Urinary bladder (tissue), 4 donors: ENCODE results near the gene KLK13. TPM values are rescaled to one million over a fixed set of nuclear protein-coding genes. Genes with fewer than 3 reads are reported as not detected.

Experiments
- DNase-seq: peaks from one replicate; pipeline ENCODE4 v3.0.0-alpha.2; 2015; ENCODE audit errors: extremely low spot score
- H3K27ac ChIP-seq: one replicate; pipeline ENCODE4 v1.5.1; 2013; ENCODE audit warnings: low read depth, mild to moderate bottlenecking, moderate library complexity
- H3K36me3 ChIP-seq: one replicate; pipeline ENCODE4 v1.6.1; 2013; ENCODE audit warnings: mild to moderate bottlenecking, moderate library complexity; ENCODE audit not compliant: insufficient read depth
- H3K4me1 ChIP-seq: one replicate; pipeline ENCODE4 v1.6.1; 2013; ENCODE audit warnings: mild to moderate bottlenecking, moderate library complexity; ENCODE audit not compliant: insufficient read depth
- H3K4me3 ChIP-seq: one replicate; pipeline ENCODE4 v1.5.1; 2013; ENCODE audit warnings: low read depth, low read length
- WGBS: extraction: QIAGEN DNeasy Blood & Tissue Kit; methylation state at CpG from one replicate; pipeline ENCODE4 v1.1.7; 2013; 5-methylcytosine and 5-hydroxymethylcytosine counted together
- polyA plus RNA-seq: library from polyadenylated mRNA; stranded (reverse); fragments of 200-250 nt; gene quantifications from one replicate; pipeline ENCODE4 v1.2.3, GENCODE V29; 2013
- total RNA-seq: library from RNA; depleted of rRNA; stranded (reverse); fragments of >200 nt; gene quantifications from one replicate; pipeline ENCODE4 v1.2.3, GENCODE V29; 2014
- donor health status: healthy with polysubstance abuse.
- donor health status: healthy.

Gene KLK13
- total and polyA plus RNA-seq, 2 donors = 0.20 TPM; not detected in 1

DNA sequence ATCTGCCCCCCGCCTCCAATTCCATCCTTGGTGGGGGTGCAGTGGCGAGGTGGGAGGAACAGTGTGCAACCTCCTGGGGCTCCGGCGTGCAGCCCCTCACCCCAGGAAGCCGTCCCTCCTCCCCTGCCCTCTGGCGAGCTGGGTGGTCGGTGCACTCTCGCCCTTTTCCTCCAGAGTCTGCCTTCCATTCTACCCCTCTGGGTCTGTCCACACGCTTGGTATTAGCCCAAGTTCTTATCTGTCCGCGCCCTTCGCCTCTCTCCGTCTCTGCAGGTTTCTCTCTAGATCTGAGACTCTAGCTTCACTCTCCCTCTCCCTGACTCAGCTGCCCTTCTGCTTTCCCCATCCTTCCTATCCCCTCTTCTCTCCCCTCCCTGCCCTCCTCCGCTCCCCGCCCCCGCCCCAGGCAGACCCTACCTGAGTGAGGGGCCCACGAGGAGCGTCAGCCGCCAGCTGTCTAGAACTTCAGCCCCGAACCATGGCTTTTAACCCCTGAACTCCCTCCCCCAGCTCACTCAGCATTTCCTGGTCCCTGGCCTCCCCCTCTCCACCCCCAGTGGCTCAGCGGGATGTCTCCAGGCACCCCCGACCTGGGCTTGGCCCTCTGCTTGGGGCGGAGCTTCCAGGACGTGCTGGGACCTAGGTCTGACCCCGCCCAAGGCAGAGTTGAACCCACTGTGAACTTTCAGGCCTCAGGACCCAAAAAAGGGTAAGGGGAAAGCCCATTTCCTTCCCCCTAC, 499 bp upstream of the KLK13 start:
- 7% methylated on average over 25 of the region's 25 CpGs for WGBS

DNA sequence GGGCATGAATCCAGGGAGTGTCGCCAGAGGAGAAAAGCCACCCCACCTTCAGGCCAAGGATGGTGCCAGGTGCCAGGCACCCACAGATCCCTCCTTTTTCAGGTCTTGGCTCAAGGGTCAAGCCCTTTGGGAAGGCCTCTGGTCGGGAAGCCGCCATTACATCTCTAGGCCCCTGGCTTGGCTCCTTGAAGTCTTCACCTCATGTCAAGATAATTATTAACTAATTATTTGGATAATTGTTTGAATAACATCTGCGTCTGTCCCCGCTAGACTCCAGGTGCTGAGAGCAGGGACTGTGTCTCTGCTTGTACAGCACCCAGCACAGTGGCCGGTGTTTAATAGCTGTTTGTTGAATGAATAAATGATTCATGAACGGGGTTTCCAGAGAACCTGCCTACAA, 1.2 kb downstream of the KLK13 start:
- Histone ChIP-seq H3K36me3 (no peaks in the 10 kb centered on the region), H3K27ac (no peak overlapping the region), H3K4me3 (no peak overlapping the region), H3K4me1 (no peaks in the 10 kb centered on the region)
- DNase-seq = no peak
- 91% methylated on average over 7 of the region's 7 CpGs for WGBS

More for the DNA sequence above, 499 bp upstream of the KLK13 start:
- no peaks in the 10 kb centered on the region for H3K4me1 ChIP-seq
- no peak overlapping the region for H3K27ac ChIP-seq
- H3K36me3 ChIP-seq = no peaks in the 10 kb centered on the region
- H3K4me3 ChIP-seq = no peak overlapping the region
- DNase-seq = no peak

DNA sequence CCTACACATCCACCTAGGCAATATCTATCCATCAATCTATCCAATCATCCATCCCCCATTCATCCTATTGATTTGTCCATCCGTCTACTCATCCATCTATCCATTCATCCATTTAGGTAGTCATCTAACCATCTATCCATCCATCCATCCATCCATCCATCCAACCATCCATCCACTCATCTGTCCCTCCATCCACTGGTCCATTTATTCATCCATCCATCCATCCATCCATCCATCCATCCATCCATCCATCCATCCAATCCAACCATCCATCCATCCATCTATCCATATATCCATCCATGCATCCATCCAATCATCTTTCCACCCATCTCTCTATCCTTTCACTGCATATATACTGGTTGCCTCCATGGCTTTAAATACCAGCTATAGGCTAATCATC, 3.9 kb downstream of the KLK13 start:
- H3K4me3 ChIP-seq = no peak overlapping the region
- WGBS = 0% methylated on average over 1 of the region's 1 CpG
- no peaks in the 10 kb centered on the region for H3K4me1 ChIP-seq
- no peaks in the 10 kb centered on the region for H3K36me3 ChIP-seq
- H3K27ac ChIP-seq = no peak overlapping the region
- no peak for DNase-seq

DNA sequence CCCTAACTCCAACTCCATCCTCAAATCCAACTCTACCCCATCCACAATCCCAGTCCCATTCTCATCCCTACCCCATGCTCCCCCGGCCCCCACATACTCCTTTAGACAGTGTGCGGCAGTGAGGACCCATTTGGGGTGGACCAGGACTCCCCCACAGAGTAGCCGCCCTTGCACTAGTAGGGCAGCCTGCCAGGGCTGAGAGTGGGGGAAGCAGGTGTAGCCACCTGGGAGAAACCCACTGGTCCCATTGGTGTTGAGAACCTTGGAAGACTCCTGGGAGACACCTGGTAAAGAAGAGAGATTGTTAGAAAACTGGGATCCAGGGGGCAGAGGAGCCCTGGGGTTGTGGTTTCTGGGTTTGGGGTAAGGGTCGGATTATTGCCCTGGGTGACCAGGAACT, 4.6 kb downstream of the KLK13 start:
- 63% methylated on average over 4 of the region's 4 CpGs for WGBS
- Histone ChIP-seq H3K4me1 (no peaks in the 10 kb centered on the region), H3K4me3 (no peak overlapping the region), H3K27ac (no peak overlapping the region), H3K36me3 (no peaks in the 10 kb centered on the region)
- DNase-seq = no peak

DNA sequence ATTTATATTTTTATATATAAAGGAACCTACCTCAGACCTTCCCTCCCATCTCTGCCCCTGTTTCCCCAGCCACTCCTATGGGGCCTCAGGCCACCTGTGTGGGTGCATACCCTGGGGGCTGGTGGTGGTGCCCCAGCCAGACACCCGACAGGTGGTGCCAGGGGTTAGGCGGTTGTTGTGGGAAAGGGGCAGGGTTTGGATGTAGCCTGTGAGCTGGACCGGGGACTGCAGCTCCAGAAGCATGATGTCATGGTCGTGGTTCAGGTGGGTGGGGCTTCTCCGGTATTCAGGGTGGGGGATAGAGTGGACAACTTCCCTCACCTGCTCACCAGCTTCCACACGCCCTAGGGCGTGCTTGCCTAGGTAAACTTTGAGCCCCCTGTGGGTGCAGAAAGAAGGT, 5.2 kb downstream of the KLK13 start:
- WGBS = 77% methylated on average over 7 of the region's 7 CpGs
- Histone ChIP-seq H3K27ac (no peak overlapping the region), H3K36me3 (no peaks in the 10 kb centered on the region), H3K4me1 (no peaks in the 10 kb centered on the region), H3K4me3 (no peak overlapping the region)
- DNase-seq = no peak

DNA sequence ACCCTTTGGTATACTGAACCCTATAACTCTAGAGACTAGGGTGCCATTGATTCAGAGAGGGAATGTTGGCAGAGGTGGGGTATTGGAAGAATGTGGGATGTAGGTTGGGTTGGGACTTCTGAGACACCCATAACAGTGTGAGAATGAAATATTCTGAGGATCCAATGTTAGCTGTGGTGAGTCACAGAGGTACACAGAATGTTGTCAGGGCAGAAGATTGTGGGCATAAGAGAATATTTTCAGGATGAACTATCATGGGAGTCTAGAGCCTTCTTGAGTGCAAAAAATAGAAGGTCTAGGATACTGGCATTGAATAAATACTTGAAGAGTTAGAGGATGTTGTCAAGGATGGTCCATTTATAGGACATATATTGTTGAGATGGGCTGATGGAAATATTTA, 9.0 kb downstream of the KLK13 start:
- DNase-seq = no peak
- Histone ChIP-seq H3K4me3 (no peak overlapping the region), H3K4me1 (no peaks in the 10 kb centered on the region)

DNA sequence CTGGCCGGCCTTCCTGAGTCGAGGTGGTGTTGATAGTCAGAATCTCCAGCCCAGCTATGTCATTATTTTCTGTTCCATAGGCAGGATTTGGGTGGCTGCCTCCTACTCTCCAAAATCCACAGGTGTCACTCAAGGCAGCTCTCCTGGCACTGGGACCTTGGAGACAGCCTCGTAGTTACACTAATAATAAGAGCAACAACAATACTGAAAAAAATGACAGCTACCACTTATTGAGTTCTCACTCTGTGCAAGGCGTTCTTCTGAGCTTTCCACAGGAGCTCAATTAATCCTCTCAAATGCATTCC, 17.9 kb downstream of the KLK13 start:
- H3K4me3 ChIP-seq = no peak overlapping the region
- no peaks in the 10 kb centered on the region for H3K36me3 ChIP-seq
- 4% methylated on average over 4 of the region's 4 CpGs for WGBS
- no peak for DNase-seq
- H3K27ac ChIP-seq = no peak overlapping the region
- H3K4me1 ChIP-seq = no peaks in the 10 kb centered on the region

More for the DNA sequence above, 9.0 kb downstream of the KLK13 start:
- Histone ChIP-seq H3K36me3 (no peaks in the 10 kb centered on the region), H3K27ac (no peak overlapping the region)

DNA sequence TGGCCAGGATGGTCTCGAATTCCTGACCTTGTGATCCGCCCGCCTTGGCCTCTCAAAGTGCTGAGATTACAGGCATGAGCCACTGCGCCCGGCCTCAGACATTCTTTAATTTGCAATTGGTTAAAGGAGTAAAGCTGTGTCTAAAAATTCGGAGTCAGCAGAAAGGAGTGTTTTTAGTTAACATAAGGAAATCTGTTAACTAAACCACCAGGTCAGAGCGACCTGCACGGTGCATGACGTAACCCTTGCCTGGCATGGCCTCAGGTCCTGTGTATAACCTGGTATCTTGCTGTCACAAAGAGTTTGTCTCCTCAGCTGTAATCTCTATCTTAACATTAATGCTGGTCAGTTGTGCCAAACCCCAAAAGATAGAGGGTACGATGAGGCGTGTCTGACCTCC, 20.6 kb downstream of the KLK13 start:
- Histone ChIP-seq H3K4me1 (no peaks in the 10 kb centered on the region), H3K36me3 (no peaks in the 10 kb centered on the region), H3K4me3 (no peak overlapping the region), H3K27ac (no peak overlapping the region)
- no peak for DNase-seq
- 74% methylated on average over 11 of the region's 11 CpGs for WGBS

DNA sequence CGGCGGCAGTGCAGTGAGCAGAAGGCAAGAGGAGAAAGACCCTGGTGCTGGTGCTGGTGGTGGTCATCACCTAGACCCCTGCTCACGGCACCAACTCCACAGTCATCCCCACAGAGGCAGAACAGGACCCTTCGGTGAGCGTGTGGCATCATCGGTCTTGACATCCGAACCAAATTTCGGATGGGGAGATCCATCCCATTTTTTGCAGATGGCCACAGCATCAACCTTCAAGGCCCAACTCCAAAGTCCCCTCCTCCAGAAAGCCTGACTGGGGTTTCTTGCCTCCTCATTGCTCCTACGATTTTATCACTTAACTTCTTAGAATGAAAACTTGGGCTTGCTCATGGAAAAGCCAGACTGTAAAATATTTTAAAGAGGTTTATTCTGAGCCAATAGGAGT, 21.4 kb downstream of the KLK13 start:
- WGBS = 81% methylated on average over 9 of the region's 9 CpGs
- DNase-seq = no peak

DNA sequence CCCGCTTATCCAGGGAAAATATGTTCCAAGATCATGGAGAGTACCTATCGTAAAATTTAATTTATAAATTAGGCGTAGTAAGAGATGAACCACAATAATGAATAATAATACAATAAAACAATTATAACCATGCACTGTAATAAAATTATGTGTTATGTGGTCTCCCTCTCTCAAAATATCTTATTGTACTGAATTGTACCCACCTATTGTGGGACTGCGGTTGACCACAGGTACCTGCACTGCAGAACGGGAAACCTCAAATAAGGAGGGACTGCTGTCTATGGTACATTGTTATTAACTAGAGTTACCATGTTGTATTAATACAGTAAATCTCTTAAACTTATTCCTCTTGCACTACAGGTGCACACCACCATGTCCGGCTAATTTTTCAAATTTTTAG, 24.7 kb downstream of the KLK13 start:
- H3K4me1 ChIP-seq = no peaks in the 10 kb centered on the region
- no peaks in the 10 kb centered on the region for H3K36me3 ChIP-seq
- 93% methylated on average over 6 of the region's 6 CpGs for WGBS
- no peak overlapping the region for H3K4me3 ChIP-seq
- no peak overlapping the region for H3K27ac ChIP-seq
- no peak for DNase-seq

More for the DNA sequence above, 21.4 kb downstream of the KLK13 start:
- Histone ChIP-seq H3K36me3 (no peaks in the 10 kb centered on the region), H3K4me1 (no peaks in the 10 kb centered on the region), H3K27ac (no peak overlapping the region), H3K4me3 (no peak overlapping the region)

DNA sequence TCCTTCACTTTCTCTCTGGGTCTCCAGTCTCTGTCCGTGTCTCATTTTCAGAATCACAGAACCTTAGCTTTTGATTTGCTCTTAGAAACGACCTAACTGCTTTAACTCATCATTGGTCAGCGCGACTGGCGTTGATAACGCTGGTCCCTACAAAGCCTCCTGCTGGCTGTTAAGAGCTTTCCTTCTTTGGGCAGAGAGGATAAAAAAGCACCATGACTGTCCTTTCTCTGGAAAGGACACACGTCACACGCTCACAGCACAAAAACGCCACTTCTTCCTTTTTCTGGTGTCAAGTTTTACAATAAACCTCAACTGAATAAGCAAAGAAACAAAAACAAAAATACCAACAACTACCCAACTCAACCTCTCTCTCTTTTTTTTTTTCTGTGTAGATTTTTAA, 28.4 kb downstream of the KLK13 start:
- WGBS = 44% methylated on average over 9 of the region's 9 CpGs
- Histone ChIP-seq H3K36me3 (no peaks in the 10 kb centered on the region), H3K4me1 (no peaks in the 10 kb centered on the region), H3K27ac (no peak overlapping the region), H3K4me3 (no peak overlapping the region)
- DNase-seq = no peak

DNA sequence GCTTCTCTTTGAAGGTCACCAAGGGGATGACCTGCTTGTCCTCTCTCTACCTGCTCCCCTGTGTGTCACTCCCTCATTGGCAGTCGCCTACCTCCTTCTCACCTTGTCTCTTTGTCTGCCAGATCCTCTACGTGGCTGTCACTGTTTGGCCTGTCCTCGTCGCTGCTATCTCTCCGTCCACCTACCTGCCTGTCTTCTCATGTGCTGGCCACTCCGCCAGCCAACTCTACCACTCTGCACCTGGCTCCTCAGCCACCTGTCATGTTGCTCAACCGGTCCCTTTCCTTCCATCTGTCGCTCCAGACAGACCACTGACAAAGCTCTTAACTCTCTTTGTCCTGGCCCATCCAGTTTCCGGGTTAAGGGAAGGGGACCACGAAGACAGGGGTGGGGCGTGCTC, 30.2 kb downstream of the KLK13 start, which contains the start of gene KLK12:
TSS of gene KLK12 (minus strand) at position 299 of the 400 bp plus-strand sequence. CDS start 381 bp downstream, outside the sequence.
- Histone ChIP-seq H3K27ac (no peak within 1 kb of the TSS), H3K4me3 (no peak within 1 kb of the TSS), H3K4me1 (no peaks in the 10 kb centered on the region), H3K36me3 (no peaks in the 10 kb centered on the region)
- DNase-seq = no peak
- WGBS = 41% methylated on average over 11 of the region's 11 CpGs

DNA sequence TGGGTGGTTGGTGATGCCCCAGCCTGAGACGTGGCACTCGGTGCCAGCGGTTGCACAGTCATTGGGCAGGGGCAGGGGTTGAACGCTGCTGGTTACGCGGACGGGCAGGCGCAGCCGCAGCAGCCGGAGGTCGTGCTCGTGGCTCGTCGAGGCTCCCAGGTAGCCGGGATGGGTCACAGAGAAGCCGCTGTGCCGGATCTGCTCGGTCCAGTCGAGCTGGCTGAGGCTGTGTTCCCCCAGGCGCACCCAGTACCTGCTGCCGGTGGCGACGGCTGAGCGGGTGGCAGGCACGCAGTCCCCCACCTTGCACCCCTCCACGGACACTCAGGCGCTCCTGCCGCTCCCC, 33.0 kb downstream of the KLK13 start:
- no peak for DNase-seq
- Histone ChIP-seq H3K4me1 (no peaks in the 10 kb centered on the region), H3K4me3 (no peak overlapping the region), H3K27ac (no peak overlapping the region), H3K36me3 (no peaks in the 10 kb centered on the region)
- WGBS = 92% methylated on average over 28 of the region's 28 CpGs

DNA sequence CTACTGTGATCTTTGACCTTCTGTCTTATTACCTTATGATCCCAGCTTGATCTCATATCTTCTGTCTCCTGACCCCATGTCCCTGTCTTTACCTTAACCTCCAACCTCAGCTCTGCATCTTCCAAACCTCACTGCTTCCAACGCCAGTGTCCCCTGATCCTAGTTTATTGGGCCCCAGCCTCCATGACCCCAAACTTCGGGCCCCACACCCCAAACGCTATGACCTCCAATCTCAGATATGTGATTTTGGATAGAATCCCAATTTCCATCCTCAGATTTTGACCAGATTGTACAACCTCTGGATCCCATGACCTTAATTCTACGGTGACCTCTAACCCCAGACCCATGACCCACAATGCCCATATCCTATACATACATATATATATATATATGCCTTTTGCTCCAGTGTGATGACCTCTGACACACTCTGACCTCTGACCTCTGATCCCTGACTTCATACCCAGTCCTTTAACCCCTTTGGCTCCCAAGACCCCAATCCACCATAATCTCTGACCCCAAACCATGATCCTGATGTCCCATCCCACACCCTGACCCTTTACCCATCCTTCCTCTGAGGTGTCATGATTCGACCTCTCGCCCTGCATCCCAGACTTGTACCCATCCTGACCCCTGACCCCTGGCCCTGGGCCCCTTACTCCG, 33.5 kb downstream of the KLK13 start:
- no peaks in the 10 kb centered on the region for H3K36me3 ChIP-seq
- DNase-seq = no peak

More for the DNA sequence above, 33.5 kb downstream of the KLK13 start:
- Histone ChIP-seq H3K27ac (no peak overlapping the region), H3K4me1 (no peaks in the 10 kb centered on the region), H3K4me3 (no peak overlapping the region)
- WGBS = 91% methylated on average over 7 of the region's 7 CpGs
